HCT116 (cell line): Measurements from ENCODE around the gene PIGX. TPM values are rescaled to one million over a fixed set of nuclear protein-coding genes. Genes with fewer than 3 reads are reported as not detected.

ENCODE experiments used
- ATAC-seq: fragments of 200-7000 bp; cut with Tn5 transposase; 2 replicates; pipeline ENCODE4 v1.9.1; 2020; ENCODE audit warnings: mild to moderate bottlenecking, moderate library complexity
- BruUV-seq: library from RNA; stranded (reverse); fragments of 400-500 nt; replicated peaks from 2 replicates; lab custom pipeline; 2021; lab: Mats Ljungman, UMichigan
- CTCF ChIA-PET: fragments of 300-600 bp; sonication (Branson Sonifier 250); formaldehyde crosslinking; loops from one replicate; lab custom pipeline; 2021; ENCODE audit warnings: antibody characterized with exemption; lab: Charles Lee
- POLR2A ChIA-PET: fragments of 300-600, 350-600 bp; sonication (Branson Sonifier 250); formaldehyde crosslinking; loops from one replicate; lab custom pipeline; 2021; ENCODE audit warnings: antibody characterized with exemption; lab: Charles Lee
- RAD21 ChIA-PET, 2 experiments: fragments of 300-600 bp; sonication (Branson Sonifier 250); formaldehyde crosslinking; loops; one replicate each; lab custom pipeline; 2023; ENCODE audit warnings: low total read pairs in 2 of 2; ENCODE audit not compliant: uncharacterized antibody in 2 of 2, unreplicated experiment in 2 of 2, low non-redundant PET in 1 of 2; lab: Charles Lee
- DNase-seq: peaks from one replicate; pipeline ENCODE4 v3.0.0-alpha.2; 2010; ENCODE audit warnings: low read depth, low spot score
- H2AFZ ChIP-seq: fragments of 200-600 bp; shearing (Covaris generic), sonication (generic); 2 replicates; pipeline ENCODE4 v1.6.1; 2017; ENCODE audit warnings: low read depth, mixed run types, mixed read lengths, antibody characterized with exemption, low read length; ENCODE audit not compliant: poor library complexity, severe bottlenecking
- H3K27ac ChIP-seq: 2 replicates; pipeline ENCODE4 v1.5.1; 2012; ENCODE audit warnings: low read depth, low read length
- H3K27me3 ChIP-seq: fragments of 200-600 bp; sonication (generic); 2 replicates; pipeline ENCODE4 v1.6.1; 2016; ENCODE audit warnings: mixed run types, low read length, mixed read lengths; ENCODE audit not compliant: insufficient read depth
- H3K36me3 ChIP-seq, 2 experiments: fragments of 200-500 bp in 1 of 2; fragments of 200-600 bp in 1 of 2; sonication (Bioruptor generic) in 1 of 2; sonication (generic) in 1 of 2; 2 replicates each; pipeline versions ENCODE4 v1.5.1 to v1.6.1; 2014 to 2016; ENCODE audit warnings: low read length in 2 of 2, inconsistent platforms in 1 of 2, mixed read lengths in 1 of 2, mixed run types in 1 of 2; ENCODE audit not compliant: insufficient read depth in 2 of 2, control insufficient read depth in 1 of 2
- H3K4me1 ChIP-seq, 2 experiments: fragments of 200-600 bp in 1 of 2; sonication (generic) in 1 of 2; 2 replicates each; pipeline versions ENCODE4 v1.5.1 to v1.6.1; 2012 to 2017; ENCODE audit warnings: low read length in 2 of 2, inconsistent platforms in 1 of 2, mild to moderate bottlenecking in 1 of 2, mixed read lengths in 1 of 2, mixed run types in 1 of 2, moderate library complexity in 1 of 2; ENCODE audit not compliant: insufficient read depth in 2 of 2, control insufficient read depth in 1 of 2
- H3K4me2 ChIP-seq: fragments of 200-600 bp; sonication (generic); 2 replicates; pipeline ENCODE4 v1.6.1; 2017; ENCODE audit warnings: mixed run types, low read length, mixed read lengths
- H3K4me3 ChIP-seq, 2 experiments: fragments of 200-600 bp in 1 of 2; sonication (generic) in 1 of 2; replicated peaks in 1 of 2; 2 replicates each; pipeline ENCODE4 v1.5.1; 2011 to 2016; ENCODE audit warnings: low read length in 2 of 2, control low read depth in 1 of 2, low read depth in 1 of 2, mild to moderate bottlenecking in 1 of 2, mixed read lengths in 1 of 2, mixed run types in 1 of 2
- H3K79me2 ChIP-seq: fragments of 200-600 bp; sonication (generic); 2 replicates; pipeline ENCODE4 v1.6.1; 2017; ENCODE audit warnings: mild to moderate bottlenecking, mixed run types, low read length, moderate library complexity, mixed read lengths; ENCODE audit not compliant: insufficient read depth
- H3K9ac ChIP-seq: fragments of 200-600 bp; sonication (generic); 2 replicates; pipeline ENCODE4 v1.6.1; 2016; ENCODE audit warnings: low read length, mixed read lengths
- H3K9me2 ChIP-seq: fragments of 200-600 bp; sonication (generic), shearing (Covaris generic); 2 replicates; pipeline ENCODE4 v1.6.1; 2017; ENCODE audit warnings: mixed run types, mild to moderate bottlenecking, moderate library complexity; ENCODE audit not compliant: insufficient read depth
- H3K9me3 ChIP-seq, 2 experiments: fragments of 200-500 bp in 1 of 2; fragments of 200-600 bp in 1 of 2; sonication (Bioruptor generic) in 1 of 2; sonication (generic) in 1 of 2; 2 replicates each; pipeline ENCODE4 v1.6.1; 2014 to 2017; ENCODE audit warnings: low read length in 2 of 2, mixed read lengths in 2 of 2, inconsistent platforms in 1 of 2, low read depth in 1 of 2, mild to moderate bottlenecking in 1 of 2, mixed run types in 1 of 2, moderate library complexity in 1 of 2; ENCODE audit not compliant: control insufficient read depth in 1 of 2, insufficient read depth in 1 of 2
- H4K20me1 ChIP-seq: fragments of 200-600 bp; sonication (generic), shearing (Covaris generic); 2 replicates; pipeline ENCODE4 v1.6.1; 2017; ENCODE audit warnings: mixed run types, mild to moderate bottlenecking, moderate library complexity; ENCODE audit not compliant: insufficient read depth
- CBX3 ChIP-seq: IDR thresholded peaks from 2 replicates; pipeline ENCODE4 v1.6.1; 2012; ENCODE audit warnings: low read depth
- CEBPB ChIP-seq: IDR thresholded peaks from 2 replicates; pipeline ENCODE4 v1.6.1; 2012; ENCODE audit warnings: low read depth
- CTCF ChIP-seq, 3 experiments: fragments of 200-600 bp in 1 of 3; sonication (generic) in 1 of 3; IDR thresholded peaks in 2 of 3; conservative IDR thresholded peaks in 1 of 3; 2 replicates each; pipeline ENCODE4 v1.5.1; 2012 to 2017; ENCODE audit warnings: low read depth in 2 of 3, low read length in 2 of 3, antibody characterized with exemption in 1 of 3, borderline replicate concordance in 1 of 3, control low read depth in 1 of 3, mild to moderate bottlenecking in 1 of 3, mixed read lengths in 1 of 3, mixed run types in 1 of 3, moderate library complexity in 1 of 3; ENCODE audit not compliant: insufficient read depth in 1 of 3
- JUND ChIP-seq: IDR thresholded peaks from 2 replicates; pipeline ENCODE4 v1.6.1; 2012
- RAD21 ChIP-seq: IDR thresholded peaks from 2 replicates; pipeline ENCODE4 v1.6.1; 2012; ENCODE audit warnings: low read depth, mild to moderate bottlenecking
- REST ChIP-seq: IDR thresholded peaks from 2 replicates; pipeline ENCODE4 v1.6.1; 2012; ENCODE audit warnings: low read depth
- SIN3A ChIP-seq: IDR thresholded peaks from 2 replicates; pipeline ENCODE4 v1.6.1; 2012; ENCODE audit warnings: low read depth
- SRF ChIP-seq: IDR thresholded peaks from 2 replicates; pipeline ENCODE4 v1.6.1; 2012; ENCODE audit warnings: low read depth
- YY1 ChIP-seq: IDR thresholded peaks from 2 replicates; pipeline ENCODE4 v1.6.1; 2011; ENCODE audit warnings: low read length, low read depth, moderate library complexity, mild to moderate bottlenecking; ENCODE audit not compliant: insufficient replicate concordance; ENCODE audit errors: extremely low read depth
- ZBTB33 ChIP-seq: IDR thresholded peaks from 2 replicates; pipeline ENCODE4 v1.6.1; 2011; ENCODE audit warnings: mild to moderate bottlenecking, low read length, moderate library complexity; ENCODE audit not compliant: insufficient replicate concordance; ENCODE audit errors: extremely low read depth
- ZNF274 ChIP-seq: fragments of 200-500 bp; sonication (Bioruptor generic); IDR thresholded peaks from 2 replicates; pipeline ENCODE4 v1.6.1; 2014; ENCODE audit warnings: mild to moderate bottlenecking, low read depth, low read length, inconsistent platforms
- intact Hi-C: fragments of 100-400 bp; cut with micrococcal nuclease; formaldehyde crosslinking; loops from 2 replicates; pipeline ENCODE4 v1.10.0; 2022
- total RNA-seq: library from RNA; stranded (reverse); gene quantifications from one replicate; pipeline ENCODE4 v1.2.1, GENCODE V29; 2021; ENCODE audit not compliant: unreplicated experiment

Gene PIGX
- total RNA-seq, 1 experiment from 2014 or later = 27.2 TPM

- Histone ChIP-seq H3K4me3 (no peak overlapping the region), H3K9me3 (no peaks in the 10 kb centered on the region), H2AFZ (no peak overlapping the region), H3K27ac (no peak overlapping the region)
- CTCF ChIA-PET = no interaction called here
- TF ChIP-seq RAD21 = no peak
- TF ChIP-seq, all 23 proteins: peak for 0
- intact Hi-C loops = no loop called here
- Histone ChIP-seq H3K9ac (no peak overlapping the region), H3K4me2 (no peak overlapping the region), H3K27me3 (peaks cover 5% of the 10 kb centered on the region; the same call in 1 of the 2 replicates), H3K4me1 (no peaks in the 10 kb centered on the region), H3K36me3 (no peaks in the 10 kb centered on the region), H3K79me2 (no peaks in the 10 kb centered on the region), H4K20me1 (no peaks in the 10 kb centered on the region), H3K9me2 (no peaks in the 10 kb centered on the region)
- BruUV-seq = no TSS peak
- ChIA-PET POLR2A (no interaction called here), RAD21 (no interaction called here)
- ATAC-seq (no peak), DNase-seq (no peak)
Observed at GRCh38 chr3:196667056-196667825, 44.9 kb upstream of the PIGX start.

GRCh38 chr3:196670339-196670738 lies 41.8 kb upstream of the PIGX start:
- H3K9ac ChIP-seq = no peak overlapping the region
- no peaks in the 10 kb centered on the region for H3K36me3 ChIP-seq
- no peaks in the 10 kb centered on the region for H3K9me2 ChIP-seq
- no peak overlapping the region for H3K4me3 ChIP-seq
- no peaks in the 10 kb centered on the region for H3K9me3 ChIP-seq
- no peak for TF ChIP-seq YY1
- TF ChIP-seq SRF = no peak
- TF ChIP-seq JUND = no peak
- TF ChIP-seq CBX3 = no peak
- no peak for TF ChIP-seq CTCF (IDR thresholded peaks at IDR 0.05 in 2 of 3, conservative IDR thresholded peaks at IDR 0.05 in 1 of 3; ENCODE audit: borderline replicate concordance in 1 of 3, insufficient read depth in 1 of 3, low read depth in 2 of 3, low read length in 2 of 3)
- TF ChIP-seq CEBPB = no peak
- no peak for TF ChIP-seq ZBTB33
- no peak for TF ChIP-seq ZNF274
- TF ChIP-seq SIN3A = no peak
- no peak for TF ChIP-seq RAD21
- TF ChIP-seq REST = no peak
- intact Hi-C loops = no loop called here
- no TSS peak for BruUV-seq
- ChIA-PET POLR2A (no interaction called here), RAD21 (no interaction called here), CTCF (interaction anchor here (0.7 kb wide), 1 partner anchor 61 kb away, joined by 3 read pairs; no protein-coding TSS in a partner anchor)
- H4K20me1 ChIP-seq = no peaks in the 10 kb centered on the region
- H3K27me3 ChIP-seq = peaks cover 5% of the 10 kb centered on the region; the same call in 1 of the 2 replicates
- no peak overlapping the region for H3K27ac ChIP-seq
- DNase-seq (no peak), ATAC-seq (no peak)
- no peak overlapping the region for H2AFZ ChIP-seq
- H3K4me1 ChIP-seq = no peaks in the 10 kb centered on the region
- no peak overlapping the region for H3K4me2 ChIP-seq
- no peaks in the 10 kb centered on the region for H3K79me2 ChIP-seq
